ENCODE measurements around the gene LIMS4. TPM values are rescaled to one million over a fixed set of nuclear protein-coding genes. Genes with fewer than 3 reads are reported as not detected.
"Not testable (repeated sequence)": the region's sequence is repeated elsewhere in the genome, so short reads cannot be mapped to it uniquely, and the experiment has no call there.

Gene LIMS4
- total and polyA plus RNA-seq, 7 donors: 1.6 to 16.9 (median 5.2) TPM; not detected in 1

GRCh38 chr2:110474898-110475297 lies 2.3 kb upstream of the LIMS4 start:
- H3K4me3 ChIP-seq; H3K4me1 ChIP-seq; DNase-seq; H3K27ac ChIP-seq; H3K27me3 ChIP-seq (ENCODE audit: insufficient read depth in 3 of 3, low read length in 2 of 3); H3K36me3 ChIP-seq (ENCODE audit: insufficient read depth in 1 of 2, low read depth in 1 of 2); H3K9me3 ChIP-seq; intact Hi-C loops (cut with DNase I): not testable (repeated sequence)
- WGBS, 3 donors: no CpG with 5 or more reads among the region's 4 CpGs
- ATAC-seq: peak; percentile 61 to 84 (median 72)

- H3K9me3 ChIP-seq; H3K27me3 ChIP-seq (ENCODE audit: insufficient read depth in 3 of 3, low read length in 2 of 3); intact Hi-C loops (cut with DNase I); H3K4me1 ChIP-seq; DNase-seq; H3K36me3 ChIP-seq (ENCODE audit: insufficient read depth in 1 of 2, low read depth in 1 of 2); H3K27ac ChIP-seq; H3K4me3 ChIP-seq; ATAC-seq: not testable (repeated sequence)
- WGBS, 3 donors: no CpG with 5 or more reads among the region's 3 CpGs
Measured at GRCh38 chr2:110473059-110473358, 393 bp upstream of the LIMS4 start.

GRCh38 chr2:110468921-110469320 lies 3.7 kb downstream of the LIMS4 start:
- WGBS, 3 donors: no CpG with 5 or more reads among the region's 7 CpGs
- ATAC-seq; H3K4me1 ChIP-seq; H3K4me3 ChIP-seq; H3K27ac ChIP-seq; H3K9me3 ChIP-seq; H3K27me3 ChIP-seq (ENCODE audit: insufficient read depth in 3 of 3, low read length in 2 of 3); intact Hi-C loops (cut with DNase I); DNase-seq; H3K36me3 ChIP-seq (ENCODE audit: insufficient read depth in 1 of 2, low read depth in 1 of 2): not testable (repeated sequence)

GRCh38 chr2:110465312-110465711 lies 7.3 kb downstream of the LIMS4 start:
- peak; percentile 81 to 91 (median 87) for ATAC-seq
- not testable (repeated sequence) for H3K4me1 ChIP-seq

GRCh38 chr2:110462458-110462857 lies 10.2 kb downstream of the LIMS4 start:
- no CpG with 5 or more reads among the region's 2 CpGs for WGBS, 3 donors
- H3K9me3 ChIP-seq; H3K27me3 ChIP-seq (ENCODE audit: insufficient read depth in 3 of 3, low read length in 2 of 3); intact Hi-C loops (cut with DNase I); H3K4me1 ChIP-seq; DNase-seq; ATAC-seq; H3K27ac ChIP-seq; H3K4me3 ChIP-seq; H3K36me3 ChIP-seq (ENCODE audit: insufficient read depth in 1 of 2, low read depth in 1 of 2): not testable (repeated sequence)

More at GRCh38 chr2:110465312-110465711, 7.3 kb downstream of the LIMS4 start:
- H3K27me3 ChIP-seq (ENCODE audit: insufficient read depth in 3 of 3, low read length in 2 of 3); H3K36me3 ChIP-seq (ENCODE audit: insufficient read depth in 1 of 2, low read depth in 1 of 2); H3K27ac ChIP-seq; H3K9me3 ChIP-seq; H3K4me3 ChIP-seq; DNase-seq; intact Hi-C loops (cut with DNase I): not testable (repeated sequence)
- no CpG with 5 or more reads among the region's 8 CpGs for WGBS, 3 donors

GRCh38 chr2:110460318-110460717 lies 12.3 kb downstream of the LIMS4 start:
- H3K27ac ChIP-seq; DNase-seq; H3K4me3 ChIP-seq; H3K27me3 ChIP-seq (ENCODE audit: insufficient read depth in 3 of 3, low read length in 2 of 3); H3K4me1 ChIP-seq; H3K36me3 ChIP-seq (ENCODE audit: insufficient read depth in 1 of 2, low read depth in 1 of 2); H3K9me3 ChIP-seq; intact Hi-C loops (cut with DNase I): not testable (repeated sequence)
- peak in 3 of 4 donors; percentile 42 to 75 (median 48) for ATAC-seq

- H3K4me3 ChIP-seq; intact Hi-C loops (cut with DNase I); ATAC-seq; DNase-seq; H3K27ac ChIP-seq; H3K9me3 ChIP-seq; H3K36me3 ChIP-seq (ENCODE audit: insufficient read depth in 1 of 2, low read depth in 1 of 2); H3K27me3 ChIP-seq (ENCODE audit: insufficient read depth in 3 of 3, low read length in 2 of 3); H3K4me1 ChIP-seq: not testable (repeated sequence)
- 78 to 100% methylated on average over 1 of the region's 2 CpGs; no CpG with 5 or more reads in 1 of the 3 donors for WGBS, 3 donors
Measured at GRCh38 chr2:110457214-110457590, 15.4 kb downstream of the LIMS4 start.

- H3K27me3 ChIP-seq (ENCODE audit: insufficient read depth in 3 of 3, low read length in 2 of 3); intact Hi-C loops (cut with DNase I); H3K9me3 ChIP-seq; H3K36me3 ChIP-seq (ENCODE audit: insufficient read depth in 1 of 2, low read depth in 1 of 2); ATAC-seq; H3K4me1 ChIP-seq; H3K4me3 ChIP-seq; DNase-seq; H3K27ac ChIP-seq: not testable (repeated sequence)
- 89 to 100% (median 94%) methylated on average over 1 of the region's 16 CpGs for WGBS, 3 donors
Measured at GRCh38 chr2:110456291-110457213, 16.1 kb downstream of the LIMS4 start.

- WGBS, 3 donors: no CpG with 5 or more reads among the region's 6 CpGs
- intact Hi-C loops (cut with DNase I): not testable (repeated sequence)
Measured at GRCh38 chr2:110455080-110455670, 17.4 kb downstream of the LIMS4 start.

GRCh38 chr2:110450951-110451350 lies 21.7 kb downstream of the LIMS4 start:
- intact Hi-C loops (cut with DNase I); DNase-seq; H3K36me3 ChIP-seq (ENCODE audit: insufficient read depth in 1 of 2, low read depth in 1 of 2); H3K9me3 ChIP-seq; H3K4me3 ChIP-seq; H3K4me1 ChIP-seq; H3K27me3 ChIP-seq (ENCODE audit: insufficient read depth in 3 of 3, low read length in 2 of 3); H3K27ac ChIP-seq; ATAC-seq: not testable (repeated sequence)
- WGBS, 3 donors: no CpG with 5 or more reads among the region's 2 CpGs

More at GRCh38 chr2:110455080-110455670, 17.4 kb downstream of the LIMS4 start:
- not testable (repeated sequence) for H3K27ac ChIP-seq; H3K4me3 ChIP-seq; H3K4me1 ChIP-seq; H3K27me3 ChIP-seq (ENCODE audit: insufficient read depth in 3 of 3, low read length in 2 of 3); DNase-seq; H3K9me3 ChIP-seq; H3K36me3 ChIP-seq (ENCODE audit: insufficient read depth in 1 of 2, low read depth in 1 of 2)
- peak in 2 of 4 donors; percentile 23 to 62 for ATAC-seq

- H3K4me1 ChIP-seq; H3K4me3 ChIP-seq; H3K36me3 ChIP-seq (ENCODE audit: insufficient read depth in 1 of 2, low read depth in 1 of 2); H3K27me3 ChIP-seq (ENCODE audit: insufficient read depth in 3 of 3, low read length in 2 of 3); H3K27ac ChIP-seq; intact Hi-C loops (cut with DNase I); DNase-seq; H3K9me3 ChIP-seq: not testable (repeated sequence)
- peak; percentile 88 to 94 (median 94) for ATAC-seq
- WGBS, 3 donors: no CpG with 5 or more reads among the region's 7 CpGs
Measured at GRCh38 chr2:110449127-110449947, 23.3 kb downstream of the LIMS4 start.

All from psoas muscle (tissue), 8 donors.